ENCODE data around the gene TERT.

- TF ChIP-seq, protein P1, sequence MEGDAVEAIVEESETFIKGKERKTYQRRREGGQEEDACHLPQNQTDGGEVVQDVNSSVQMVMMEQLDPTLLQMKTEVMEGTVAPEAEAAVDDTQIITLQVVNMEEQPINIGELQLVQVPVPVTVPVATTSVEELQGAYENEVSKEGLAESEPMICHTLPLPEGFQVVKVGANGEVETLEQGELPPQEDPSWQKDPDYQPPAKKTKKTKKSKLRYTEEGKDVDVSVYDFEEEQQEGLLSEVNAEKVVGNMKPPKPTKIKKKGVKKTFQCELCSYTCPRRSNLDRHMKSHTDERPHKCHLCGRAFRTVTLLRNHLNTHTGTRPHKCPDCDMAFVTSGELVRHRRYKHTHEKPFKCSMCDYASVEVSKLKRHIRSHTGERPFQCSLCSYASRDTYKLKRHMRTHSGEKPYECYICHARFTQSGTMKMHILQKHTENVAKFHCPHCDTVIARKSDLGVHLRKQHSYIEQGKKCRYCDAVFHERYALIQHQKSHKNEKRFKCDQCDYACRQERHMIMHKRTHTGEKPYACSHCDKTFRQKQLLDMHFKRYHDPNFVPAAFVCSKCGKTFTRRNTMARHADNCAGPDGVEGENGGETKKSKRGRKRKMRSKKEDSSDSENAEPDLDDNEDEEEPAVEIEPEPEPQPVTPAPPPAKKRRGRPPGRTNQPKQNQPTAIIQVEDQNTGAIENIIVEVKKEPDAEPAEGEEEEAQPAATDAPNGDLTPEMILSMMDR (conservative IDR thresholded peaks at IDR 0.05; ENCODE audit: low read depth, low read length): no peak
- TF ChIP-seq EZH2 (IDR thresholded peaks at IDR 0.05; ENCODE audit: low read length, unreplicated experiment): no peak
- TF ChIP-seq EZH2phosphoT487 (IDR thresholded peaks at IDR 0.05; ENCODE audit: borderline replicate concordance, low read length): no peak
These were observed 59.5 kb downstream of the TERT start for GRCh38 chr5:1235379-1235778.

Data from PC-3 (cell line).